Esophagus squamous epithelium (tissue), 5 donors: ENCODE measurements around the gene HEXIM2. TPM values are rescaled to one million over a fixed set of nuclear protein-coding genes. Genes with fewer than 3 reads are reported as not detected.

Experiments used
- DNase-seq: peaks from one replicate; lab custom pipeline; 2025; lab: John Stamatoyannopoulos, UW
- H3K27ac ChIP-seq, 4 donors: fragments of 200-600 bp; sonication (generic); one replicate each; pipeline ENCODE4 v1.5.1; 2016 to 2019; ENCODE audit warnings: mild to moderate bottlenecking in 1 of 4
- H3K27me3 ChIP-seq, 4 donors: fragments of 200-600 bp; sonication (generic); 1 replicate in 3 of 4; 2 replicates in 1 of 4; pipeline versions ENCODE4 v1.5.1 to v1.6.0; 2017 to 2021; ENCODE audit warnings: antibody characterized with exemption in 1 of 4
- H3K36me3 ChIP-seq, 3 donors: fragments of 200-600 bp; sonication (generic); one replicate each; pipeline ENCODE4 v1.5.1; 2016 to 2019
- H3K4me1 ChIP-seq, 3 donors: fragments of 200-600 bp; sonication (generic); one replicate each; pipeline ENCODE4 v1.5.1; 2017 to 2019
- H3K4me3 ChIP-seq, 4 donors: fragments of 200-600 bp; sonication (generic); 1 replicate in 3 of 4; 2 replicates in 1 of 4; pipeline ENCODE4 v1.5.1; 2016 to 2019; ENCODE audit warnings: mild to moderate bottlenecking in 2 of 4, moderate library complexity in 1 of 4
- H3K9me3 ChIP-seq, 3 donors: fragments of 200-600 bp; sonication (generic); one replicate each; pipeline ENCODE4 v1.5.1; 2016 to 2019
- CTCF ChIP-seq, 6 experiments: fragments of 450-650 bp in 4 of 6; fragments of 200-600 bp in 2 of 6; sonication (generic) in 2 of 6; IDR thresholded peaks; one replicate each; pipeline ENCODE4 v1.5.1; 2016 to 2019; ENCODE audit warnings: antibody characterized with exemption in 6 of 6, mild to moderate bottlenecking in 4 of 6, moderate library complexity in 4 of 6
- POLR2A ChIP-seq, 4 donors: fragments of 450-650 bp; IDR thresholded peaks; one replicate each; pipeline ENCODE4 v1.6.1; 2017; ENCODE audit warnings: antibody characterized with exemption in 4 of 4, mild to moderate bottlenecking in 4 of 4, moderate library complexity in 3 of 4
- WGBS, 2 donors: methylation state at CpG; one replicate each; pipeline ENCODE4 v1.1.5; 2018; 5-methylcytosine and 5-hydroxymethylcytosine counted together
- intact Hi-C: fragments of 100-400 bp; cut with DNase I; formaldehyde crosslinking; loops from one replicate; pipeline ENCODE4 v1.15.0; 2022
- total RNA-seq, 4 donors: library from RNA; depleted of rRNA; stranded (reverse); fragments of >200 nt; gene quantifications; one replicate each; pipeline ENCODE4 v1.1.0, GENCODE V29; 2016
- donor health status: DM: yes; HTN: yes; CAD: no.

The HEXIM2 gene
- total RNA-seq, 4 donors from 2014 or later, result 1.7 to 9.0 (median 4.9) TPM

GRCh38 chr17:45146592-45146889 is 15.1 kb upstream of the HEXIM2 start:
- H3K27me3 ChIP-seq, result no peaks in the 10 kb centered on the region
- intact Hi-C loops, result no loop called here
- no peak for DNase-seq
- peak overlapping the region in 3 of 4 donors; percentile 68 to 90 (median 76) for H3K4me3 ChIP-seq
- no peaks in the 10 kb centered on the region for H3K9me3 ChIP-seq
- TF ChIP-seq CTCF (IDR thresholded peaks at IDR 0.05) (no peak), POLR2A (IDR thresholded peaks at IDR 0.05) (no peak)
- H3K36me3 ChIP-seq, result no peaks in the 10 kb centered on the region
- H3K4me1 ChIP-seq, result peaks cover 21 to 61% (median 29%) of the 10 kb centered on the region in 3 donors
- WGBS, 2 donors, result 69 to 71% methylated on average over 4 of the region's 4 CpGs
- H3K27ac ChIP-seq, result peak overlapping the region; percentile 96 to 99 (median 97)

- Histone ChIP-seq H3K36me3 (no peaks in the 10 kb centered on the region), H3K27me3 (no peaks in the 10 kb centered on the region), H3K4me1 (peaks cover 24 to 66% (median 34%) of the 10 kb centered on the region in 3 donors), H3K9me3 (no peaks in the 10 kb centered on the region), H3K4me3 (peak overlapping the region; percentile 47 to 90 (median 72)), H3K27ac (peak overlapping the region; percentile 96 to 99 (median 97))
- WGBS, 2 donors, result 6 to 13% methylated on average over 16 to 17 of the region's 29 CpGs
- TF ChIP-seq CTCF (IDR thresholded peaks at IDR 0.05) (no peak), POLR2A (IDR thresholded peaks at IDR 0.05) (peak in 1 of 4 donors; percentile 10)
- DNase-seq, result no peak
- intact Hi-C loops, result no loop called here
Measured at GRCh38 chr17:45146890-45147580, 14.6 kb upstream of the HEXIM2 start.

- Histone ChIP-seq H3K4me3 (peak overlapping the region; percentile 47 to 90 (median 72)), H3K27me3 (no peaks in the 10 kb centered on the region), H3K36me3 (no peaks in the 10 kb centered on the region), H3K9me3 (no peaks in the 10 kb centered on the region), H3K4me1 (peaks cover 24 to 72% (median 40%) of the 10 kb centered on the region in 3 donors), H3K27ac (peak overlapping the region; percentile 96 to 99 (median 97))
- DNase-seq, result no peak
- intact Hi-C loops, result no loop called here
- TF ChIP-seq POLR2A (IDR thresholded peaks at IDR 0.05), result peak in 1 of 4 donors; percentile 51
- peak in 3 of 6 experiments; percentile 21 to 38 (median 22) for TF ChIP-seq CTCF (IDR thresholded peaks at IDR 0.05)
- WGBS, 2 donors, result 0% methylated on average over 28 to 32 of the region's 38 CpGs
Measured at GRCh38 chr17:45147581-45148182, 14.0 kb upstream of the HEXIM2 start.

- Histone ChIP-seq H3K4me1 (peaks cover 23 to 74% (median 38%) of the 10 kb centered on the region in 3 donors), H3K9me3 (no peaks in the 10 kb centered on the region), H3K27me3 (no peaks in the 10 kb centered on the region), H3K4me3 (peak within 1 kb of the TSS; percentile 53 to 90 (median 72)), H3K27ac (peak within 1 kb of the TSS; percentile 96 to 99 (median 97)), H3K36me3 (no peaks in the 10 kb centered on the region)
- 0 to 1% methylated on average over 25 to 53 of the region's 58 CpGs for WGBS, 2 donors
- peak; percentile 81 to 99 (median 98) for TF ChIP-seq POLR2A (IDR thresholded peaks at IDR 0.05)
- TF ChIP-seq CTCF (IDR thresholded peaks at IDR 0.05), result peak in 1 of 6 experiments; percentile 31
- DNase-seq, result peak; percentile 96
- intact Hi-C loops, result no loop called here
Measured at GRCh38 chr17:45148183-45149036, 13.3 kb upstream of the HEXIM2 start, which contains the start of gene HEXIM1. Gene HEXIM1 (plus strand): TSS chr17:45148475. CDS start chr17:45149191, 716 bp downstream.
